SK-N-MC (cell line): Measurements from ENCODE around the gene TMEM87B.

ENCODE experiments used
- EZH2 ChIP-seq: fragments of 200-600 bp; sonication (generic); IDR thresholded peaks from one replicate; pipeline ENCODE4 v1.6.1; 2017; ENCODE audit warnings: antibody characterized with exemption
- FOXP2 ChIP-seq: optimal IDR thresholded peaks from 2 replicates; pipeline ENCODE3; 2011; ENCODE audit warnings: mild to moderate bottlenecking, moderate library complexity; ENCODE audit not compliant: insufficient read depth; ENCODE audit errors: extremely low read length, control extremely low read depth
- POLR2AphosphoS5 ChIP-seq: IDR thresholded peaks from 2 replicates; pipeline ENCODE4 v1.6.1; 2012; ENCODE audit warnings: mild to moderate bottlenecking, low read depth, low read length, borderline replicate concordance

GRCh38 chr2:112053917-112054846 lies 887 bp upstream of the TMEM87B start:
- TF ChIP-seq EZH2: no peak
- no peak for TF ChIP-seq POLR2AphosphoS5
- no peak for TF ChIP-seq FOXP2
